Measurements from ENCODE around the gene MOB3B.

Gene MOB3B

DNA sequence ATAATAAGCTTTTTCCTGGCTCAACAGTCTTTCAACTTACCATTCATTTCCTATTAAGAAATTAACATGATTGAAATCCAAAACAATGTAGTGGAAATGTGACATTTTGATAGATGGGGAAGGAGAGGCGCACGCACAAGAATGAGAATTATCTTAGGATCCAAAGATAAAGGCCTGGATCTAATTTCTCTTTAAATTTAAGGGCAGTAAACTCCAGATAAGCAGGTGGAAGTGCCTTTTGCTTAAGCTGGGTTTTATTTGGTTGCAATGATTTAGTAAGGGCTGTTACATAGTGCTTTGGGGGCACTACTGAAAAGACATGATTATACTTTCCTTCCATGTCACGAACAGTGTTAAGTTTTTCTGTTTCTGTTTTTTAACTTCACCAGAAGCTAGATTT lies 250.0 kb downstream of the MOB3B start:
- DNase-seq (ENCODE audit: low read depth): no peak

DNA sequence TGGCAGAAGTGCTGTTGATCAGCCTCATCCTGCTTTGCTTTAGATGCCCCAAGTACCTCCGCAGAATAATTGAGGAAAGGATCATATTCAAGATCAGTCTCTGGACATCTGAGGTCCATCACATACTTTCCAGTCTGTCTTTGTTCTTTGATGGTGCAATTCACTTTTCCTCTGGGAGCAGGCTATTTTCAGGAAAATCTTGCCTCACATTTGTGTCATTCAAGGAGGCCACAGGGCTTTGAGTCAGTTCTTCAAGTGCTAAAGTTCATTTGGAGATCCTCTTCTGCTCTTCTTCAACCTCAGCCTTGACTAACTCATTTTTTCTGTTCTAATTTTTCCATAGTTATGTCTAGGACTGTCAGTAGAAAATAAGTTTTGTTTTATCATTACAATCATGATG lies 251.2 kb downstream of the MOB3B start:
- DNase-seq (ENCODE audit: low read depth): no peak

DNA sequence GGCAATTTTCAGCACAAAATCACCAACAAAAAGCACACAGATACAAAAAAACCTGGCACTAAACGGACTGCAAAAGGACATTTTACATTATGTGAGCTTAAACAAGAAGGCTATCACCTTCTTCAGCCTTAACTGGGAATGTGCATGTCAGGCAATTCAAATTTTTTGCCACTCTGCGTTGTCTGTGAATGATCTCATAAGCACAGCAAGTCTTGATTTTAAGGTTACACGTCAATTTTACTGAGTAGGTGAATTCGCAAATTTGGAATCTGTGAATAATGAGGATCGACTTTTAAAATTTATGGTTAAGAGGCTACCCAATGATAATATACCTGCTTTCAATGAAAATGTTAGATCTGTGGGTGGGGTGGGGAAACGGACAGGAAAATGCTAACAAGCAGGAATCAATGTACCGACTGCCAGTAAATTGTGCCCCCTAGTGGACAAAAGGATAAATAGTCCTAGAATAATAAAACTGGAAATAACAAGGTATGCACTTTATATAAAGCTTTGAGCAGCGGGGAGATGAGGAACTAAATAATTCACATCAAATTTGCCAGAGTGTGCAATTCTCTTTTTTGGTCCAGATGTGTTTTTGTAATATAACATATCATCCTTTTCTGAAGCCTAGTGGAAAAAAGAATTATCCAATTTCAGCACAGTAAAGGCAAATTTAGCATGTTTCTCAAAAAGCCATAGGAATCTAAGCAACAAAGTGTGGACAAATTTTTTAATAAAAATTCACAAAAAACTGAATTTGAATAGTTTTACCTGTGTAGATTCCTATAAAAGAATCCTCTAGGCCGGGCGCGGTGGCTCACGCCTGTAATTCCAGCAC lies 253.2 kb downstream of the MOB3B start:
- DNase-seq (ENCODE audit: low read depth): no peak

Data from activated T-helper 9 cell treated with anti-CD3 and anti-CD28 coated beads, Interleukin-2, amount 50 U/mL, for 16 hours (primary cell).